Heart right ventricle (tissue), 16 donors: Measurements from ENCODE around the gene ARHGAP12. TPM values are rescaled to one million over a fixed set of nuclear protein-coding genes. Genes with fewer than 3 reads are reported as not detected.

Source experiments
- ATAC-seq, 8 donors: fragments of 200-7000 bp; cut with Tn5 transposase; one replicate each; pipeline ENCODE4 v1.9.1; 2020; ENCODE audit warnings: mild to moderate bottlenecking in 8 of 8, moderate library complexity in 8 of 8, moderate number of reproducible peaks in 1 of 8
- DNase-seq, 2 donors: peaks; one replicate each; pipeline ENCODE4 v3.0.0-alpha.2; 2020
- H3K27ac ChIP-seq, 10 donors: fragments of 200-600 bp; sonication (generic) in 2 of 10; one replicate each; pipeline versions ENCODE4 v1.5.0 to v1.8.0; 2020 to 2022; ENCODE audit warnings: mild to moderate bottlenecking in 3 of 10
- H3K27me3 ChIP-seq, 7 donors: fragments of 200-600 bp; one replicate each; pipeline ENCODE4 v1.8.0; 2021 to 2022; ENCODE audit warnings: mild to moderate bottlenecking in 2 of 7
- H3K36me3 ChIP-seq, 9 donors: fragments of 200-600 bp; sonication (generic) in 1 of 9; one replicate each; pipeline versions ENCODE4 v1.5.0 to v1.8.0; 2020 to 2022; ENCODE audit warnings: mild to moderate bottlenecking in 2 of 9
- H3K4me1 ChIP-seq, 9 donors: fragments of 200-600 bp; sonication (generic) in 1 of 9; one replicate each; pipeline versions ENCODE4 v1.5.0 to v1.8.0; 2020 to 2022; ENCODE audit warnings: mild to moderate bottlenecking in 4 of 9
- H3K4me3 ChIP-seq, 10 donors: fragments of 200-600 bp; sonication (generic) in 2 of 10; one replicate each; pipeline versions ENCODE4 v1.5.0 to v1.8.0; 2020 to 2022; ENCODE audit warnings: mild to moderate bottlenecking in 7 of 10, moderate library complexity in 2 of 10
- H3K9me3 ChIP-seq, 11 donors: fragments of 200-600 bp in 10 of 11; sonication (generic) in 2 of 11; one replicate each; pipeline versions ENCODE4 v1.5.0 to v1.8.0; 2013 to 2022; ENCODE audit warnings: mild to moderate bottlenecking in 2 of 11, control low read depth in 1 of 11, moderate library complexity in 1 of 11
- CTCF ChIP-seq, 9 donors: fragments of 200-600 bp; sonication (generic) in 2 of 9; IDR thresholded peaks; one replicate each; pipeline versions ENCODE4 v1.5.0 to v1.8.0; 2021 to 2022; ENCODE audit warnings: antibody characterized with exemption in 9 of 9, mild to moderate bottlenecking in 5 of 9, moderate library complexity in 1 of 9
- WGBS, 2 donors: extraction: QIAGEN DNeasy Blood & Tissue Kit; methylation state at CpG; one replicate each; pipeline ENCODE4 v1.1.7; 2013; ENCODE audit warnings: inconsistent platforms in 1 of 2; 5-methylcytosine and 5-hydroxymethylcytosine counted together
- intact Hi-C, 10 donors: fragments of 100-400 bp; cut with DNase I; formaldehyde crosslinking; loops; one replicate each; pipeline versions ENCODE4 v1.11.1 to v1.14.2; 2022
- polyA plus RNA-seq, 2 donors: library from polyadenylated mRNA; stranded (reverse); fragments of 200-250 nt; gene quantifications; one replicate each; pipeline ENCODE4 v1.2.3, GENCODE V29; 2013
- total RNA-seq, 10 donors: library from RNA; stranded (reverse); fragmentation: NEBNext Ultra II Directional in 3 of 10; extraction: Animal tissue kit (Norgen Biotek cat#: 25700) in 3 of 10; gene quantifications; one replicate each; pipeline versions ENCODE4 v1.2.1 to v1.2.4, GENCODE V29; 2021 to 2023
- donor health status: Arrhythmogenic right ventricular cardiomyopathy.
- donor health status: ischemic (EF 13 %, LVEDD 7.1; RV severe dilation, severe dysfunction).
- donor health status: healthy with polysubstance abuse.
- donor health status: DM: no; HTN: yes; CAD: no.
- donor health status: DM: no; HTN: no; CAD: no.
- donor health status: ischemic (EF 25% LVEDD 6.9; RV normal size, moderate dysfunction).
- donor health status: ischemic (EF 25% LVEDD 5.7; RV mildly dilated, moderate dysfunction).
- donor health status: healthy.
- donor health status: DM: yes; HTN: yes; CAD: no.
- donor health status: Ischemic cardiomyopathy.
- donor health status: ischemic (EF 35%, LVEDD 5.7; RV mildly dilated, moderate dysfunction).
- donor health status: nonischemic (EF 11% LVEDD 7.7; RV severe dilation, severe dysfunction).
- donor health status: DM: yes; HTN: yes; CAD: no.
- donor health status: PGD.
- donor health status: ischemic (EF 29% LVEDD 5.4; RV normal size, mild dysfunction).
- donor health status: nonischemic (EF 23%, LVEDD 6.1; RV moderate dilation, normal function).

ARHGAP12 gene
- total and polyA plus RNA-seq, 12 donors: 7.6 to 35.2 (median 21.0) TPM

GRCh38 chr10:31855033-31855432, 73.6 kb downstream of the ARHGAP12 start:
- no peak for TF ChIP-seq CTCF (IDR thresholded peaks at IDR 0.05)
- H3K27me3 ChIP-seq: no peaks in the 10 kb centered on the region
- intact Hi-C loops: loop anchor here in 2 of 10 donors (5.0 to 10.0 kb wide), 2 partner anchors 342 to 360 kb away; no protein-coding TSS in a partner anchor
- peaks cover 0 to 7% (median 0%) of the 10 kb centered on the region in 11 donors for H3K9me3 ChIP-seq
- ATAC-seq (no peak), DNase-seq (no peak)
- H3K27ac ChIP-seq: no peak overlapping the region
- H3K4me1 ChIP-seq: no peaks in the 10 kb centered on the region
- peaks cover 0 to 24% (median 4%) of the 10 kb centered on the region in 9 donors for H3K36me3 ChIP-seq
- WGBS, 2 donors: 77 to 87% methylated on average over 3 to 4 of the region's 4 CpGs
- no peak overlapping the region for H3K4me3 ChIP-seq

- ATAC-seq (no peak), DNase-seq (no peak)
- Histone ChIP-seq H3K36me3 (peaks cover 0 to 10% (median 4%) of the 10 kb centered on the region in 9 donors), H3K9me3 (no peaks in the 10 kb centered on the region), H3K4me1 (no peaks in the 10 kb centered on the region), H3K27ac (no peak overlapping the region), H3K27me3 (no peaks in the 10 kb centered on the region), H3K4me3 (no peak overlapping the region)
- WGBS, 2 donors: 70% methylated on average over 2 of the region's 2 CpGs
- no peak for TF ChIP-seq CTCF (IDR thresholded peaks at IDR 0.05)
- intact Hi-C loops: loop anchor here in 1 of 10 donors (10.0 kb wide), 1 partner anchor 361 kb away; no protein-coding TSS in a partner anchor
Observed at GRCh38 chr10:31853629-31854028, 75.0 kb downstream of the ARHGAP12 start.

GRCh38 chr10:31851216-31851615, 77.4 kb downstream of the ARHGAP12 start:
- ATAC-seq (no peak), DNase-seq (no peak)
- intact Hi-C loops: loop anchor here in 1 of 10 donors (10.0 kb wide), 1 partner anchor 364 kb away; no protein-coding TSS in a partner anchor
- peaks cover 0 to 4% (median 0%) of the 10 kb centered on the region in 9 donors for H3K36me3 ChIP-seq
- no peaks in the 10 kb centered on the region for H3K9me3 ChIP-seq
- H3K4me3 ChIP-seq: no peak overlapping the region
- no peaks in the 10 kb centered on the region for H3K27me3 ChIP-seq
- 89 to 90% methylated on average over 1 of the region's 1 CpG for WGBS, 2 donors
- H3K4me1 ChIP-seq: no peaks in the 10 kb centered on the region
- TF ChIP-seq CTCF (IDR thresholded peaks at IDR 0.05): no peak
- no peak overlapping the region for H3K27ac ChIP-seq

- Histone ChIP-seq H3K4me3 (no peak overlapping the region), H3K4me1 (no peaks in the 10 kb centered on the region), H3K27ac (no peak overlapping the region), H3K27me3 (no peaks in the 10 kb centered on the region), H3K36me3 (peaks cover 0 to 4% (median 0%) of the 10 kb centered on the region in 9 donors), H3K9me3 (no peaks in the 10 kb centered on the region)
- TF ChIP-seq CTCF (IDR thresholded peaks at IDR 0.05): no peak
- ATAC-seq (no peak), DNase-seq (no peak)
- intact Hi-C loops: loop anchor here in 1 of 10 donors (10.0 kb wide), 1 partner anchor 367 kb away; no protein-coding TSS in a partner anchor
Observed at GRCh38 chr10:31847515-31847914, 81.1 kb downstream of the ARHGAP12 start.
